Activated CD8-positive, alpha-beta T cell treated with anti-CD3 and anti-CD28 coated beads, Interleukin-2, amount 10 ng/mL, durations not matched to agents 7 days and 5 days (primary cell): ENCODE measurements around the gene PCDHA7. TPM values are rescaled to one million over a fixed set of nuclear protein-coding genes. Genes with fewer than 3 reads are reported as not detected.
"Not testable (repeated sequence)": the region's sequence is repeated elsewhere in the genome, so short reads cannot be mapped to it uniquely, and the experiment has no call there.

Experiments
- ATAC-seq: fragments of 150-1000 bp; cut with Tn5 transposase; one replicate; pipeline ENCODE4 v1.10.0; 2021; ENCODE audit warnings: moderate library complexity
- CTCF ChIA-PET: fragments of 350-600 bp; sonication (Branson Sonifier 250); formaldehyde crosslinking; loops from one replicate; lab custom pipeline; 2021; ENCODE audit warnings: antibody characterized with exemption; lab: Charles Lee
- POLR2A ChIA-PET: fragments of 350-600 bp; sonication (Branson Sonifier 250); formaldehyde crosslinking; loops from one replicate; lab custom pipeline; 2021; ENCODE audit warnings: antibody characterized with exemption; lab: Charles Lee
- DNase-seq: peaks from one replicate; pipeline ENCODE4 v3.0.0-alpha.2; 2020
- H3K27ac Mint-ChIP-seq: one replicate; pipeline ENCODE4 v1.8.0; 2021; ENCODE audit warnings: mild to moderate bottlenecking, mixed read lengths
- H3K27me3 Mint-ChIP-seq: one replicate; pipeline ENCODE4 v1.8.0; 2021; ENCODE audit warnings: low read depth, mixed read lengths
- H3K36me3 Mint-ChIP-seq: one replicate; pipeline ENCODE4 v1.8.0; 2021; ENCODE audit warnings: low read depth, mixed read lengths
- H3K4me1 Mint-ChIP-seq: one replicate; pipeline ENCODE4 v1.8.0; 2021; ENCODE audit warnings: low read depth, mixed read lengths
- H3K4me3 Mint-ChIP-seq: one replicate; pipeline ENCODE4 v1.8.0; 2021; ENCODE audit warnings: mild to moderate bottlenecking, mixed read lengths
- H3K9me3 Mint-ChIP-seq: one replicate; pipeline ENCODE4 v1.8.0; 2022; ENCODE audit warnings: mixed read lengths; ENCODE audit not compliant: insufficient read depth
- total RNA-seq, 2 experiments: library from RNA; stranded (reverse); gene quantifications; one replicate each; pipeline ENCODE4 v1.2.3, GENCODE V29; 2021

PCDHA7 gene
- total RNA-seq, 2 experiments from 2014 or later, result not detected

DNA sequence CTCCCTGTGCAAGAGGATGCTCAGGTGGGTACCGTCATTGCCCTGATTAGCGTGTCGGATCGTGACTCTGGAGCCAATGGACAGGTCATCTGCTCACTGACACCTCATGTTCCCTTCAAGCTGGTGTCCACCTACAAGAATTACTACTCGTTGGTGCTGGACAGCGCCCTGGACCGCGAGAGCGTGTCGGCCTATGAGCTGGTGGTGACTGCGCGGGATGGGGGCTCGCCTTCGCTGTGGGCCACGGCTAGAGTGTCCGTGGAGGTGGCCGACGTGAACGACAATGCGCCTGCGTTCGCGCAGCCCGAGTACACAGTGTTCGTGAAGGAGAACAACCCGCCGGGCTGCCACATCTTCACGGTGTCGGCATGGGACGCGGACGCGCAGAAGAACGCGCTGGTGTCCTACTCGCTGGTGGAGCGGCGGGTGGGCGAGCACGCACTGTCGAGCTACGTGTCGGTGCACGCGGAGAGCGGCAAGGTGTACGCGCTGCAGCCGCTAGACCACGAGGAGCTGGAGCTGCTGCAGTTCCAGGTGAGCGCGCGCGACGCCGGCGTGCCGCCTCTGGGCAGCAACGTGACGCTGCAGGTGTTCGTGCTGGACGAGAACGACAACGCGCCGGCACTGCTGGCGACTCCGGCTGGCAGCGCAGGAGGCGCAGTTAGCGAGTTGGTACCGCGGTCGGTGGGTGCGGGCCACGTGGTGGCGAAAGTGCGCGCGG is 42.6 kb downstream of the PCDHA7 start:
- ATAC-seq, H3K4me3 Mint-ChIP-seq, H3K4me1 Mint-ChIP-seq, CTCF ChIA-PET, DNase-seq, POLR2A ChIA-PET, H3K27me3 Mint-ChIP-seq, H3K27ac Mint-ChIP-seq, H3K36me3 Mint-ChIP-seq: not testable (repeated sequence)
- peaks cover 15% of the 10 kb centered on the region for H3K9me3 Mint-ChIP-seq

DNA sequence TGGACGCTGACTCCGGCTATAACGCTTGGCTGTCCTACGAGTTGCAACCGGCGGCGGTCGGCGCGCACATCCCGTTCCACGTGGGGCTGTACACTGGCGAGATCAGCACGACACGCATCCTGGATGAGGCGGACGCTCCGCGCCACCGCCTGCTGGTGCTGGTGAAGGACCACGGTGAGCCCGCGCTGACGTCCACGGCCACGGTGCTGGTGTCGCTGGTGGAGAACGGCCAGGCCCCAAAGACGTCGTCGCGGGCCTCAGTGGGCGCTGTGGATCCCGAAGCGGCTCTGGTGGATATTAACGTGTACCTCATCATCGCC is 43.2 kb downstream of the PCDHA7 start:
- Mint-ChIP-seq H3K27me3 (peaks cover 3% of the 10 kb centered on the region), H3K36me3 (no peaks in the 10 kb centered on the region), H3K27ac (no peak overlapping the region), H3K4me1 (no peaks in the 10 kb centered on the region), H3K9me3 (peaks cover 13% of the 10 kb centered on the region), H3K4me3 (peak overlapping the region; percentile 8)
- CTCF ChIA-PET, result no interaction called here
- no peak for DNase-seq
- no peak for ATAC-seq
- POLR2A ChIA-PET, result no interaction called here

DNA sequence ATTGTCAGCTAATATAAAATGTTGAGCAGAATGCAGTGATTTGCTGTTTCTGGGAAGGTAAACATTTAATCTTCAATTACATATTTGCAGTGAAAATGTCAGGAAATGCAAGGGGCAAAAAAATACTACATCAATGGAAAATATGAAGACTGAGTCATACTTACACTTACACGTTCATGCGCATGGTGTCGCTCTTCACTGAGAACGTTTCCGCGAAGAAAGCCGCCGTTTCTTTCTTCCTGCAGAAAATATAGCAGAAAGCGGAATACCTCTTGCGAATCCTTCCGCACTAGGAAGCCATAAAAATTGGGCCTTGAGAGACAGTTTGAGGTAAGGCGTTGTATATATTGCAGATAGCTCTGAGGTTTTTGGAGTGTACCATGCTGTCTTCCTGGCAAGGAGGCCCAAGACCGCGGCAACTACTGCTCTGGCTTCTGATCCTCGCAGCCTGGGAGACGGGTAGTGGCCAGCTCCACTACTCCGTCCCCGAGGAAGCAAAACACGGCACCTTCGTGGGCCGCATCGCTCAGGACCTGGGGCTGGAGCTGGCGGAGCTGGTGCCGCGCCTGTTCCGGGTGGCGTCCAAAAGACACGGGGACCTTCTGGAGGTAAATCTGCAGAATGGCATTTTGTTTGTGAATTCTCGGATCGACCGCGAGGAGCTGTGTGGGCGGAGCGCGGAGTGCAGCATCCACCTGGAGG is 48.0 kb downstream of the PCDHA7 start, which contains the start of gene PCDHA13:
TSS of gene PCDHA13 (plus strand) at position 236 of the 702 bp plus-strand sequence. CDS start at position 381, 145 bp downstream.
- Mint-ChIP-seq H3K4me3 (no peak within 1 kb of the TSS), H3K4me1 (no peaks in the 10 kb centered on the region), H3K9me3 (peaks cover 9% of the 10 kb centered on the region), H3K27me3 (peaks cover 3% of the 10 kb centered on the region), H3K36me3 (no peaks in the 10 kb centered on the region), H3K27ac (no peak within 1 kb of the TSS)
- CTCF ChIA-PET, result no interaction called here
- POLR2A ChIA-PET, result no interaction called here
- DNase-seq (no peak), ATAC-seq (no peak)

DNA sequence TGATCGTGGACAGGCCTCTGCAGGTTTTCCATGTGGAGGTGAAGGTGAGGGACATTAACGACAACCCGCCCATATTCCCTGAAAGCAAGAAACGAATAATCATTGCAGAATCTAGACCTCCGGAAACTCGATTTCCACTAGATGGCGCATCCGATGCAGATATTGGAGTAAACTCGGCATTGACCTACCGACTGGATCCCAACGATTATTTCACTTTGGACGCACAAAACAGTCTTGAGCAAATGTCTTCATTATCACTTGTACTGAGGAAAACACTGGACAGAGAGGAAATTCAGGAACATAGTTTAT is 48.5 kb downstream of the PCDHA7 start:
- H3K4me3 Mint-ChIP-seq, result no peak overlapping the region
- peaks cover 3% of the 10 kb centered on the region for H3K27me3 Mint-ChIP-seq
- H3K27ac Mint-ChIP-seq, result no peak overlapping the region
- ATAC-seq (no peak), DNase-seq (no peak)
- H3K4me1 Mint-ChIP-seq, result no peaks in the 10 kb centered on the region
- peaks cover 9% of the 10 kb centered on the region for H3K9me3 Mint-ChIP-seq
- H3K36me3 Mint-ChIP-seq, result no peaks in the 10 kb centered on the region
- ChIA-PET CTCF (no interaction called here), POLR2A (no interaction called here)

DNA sequence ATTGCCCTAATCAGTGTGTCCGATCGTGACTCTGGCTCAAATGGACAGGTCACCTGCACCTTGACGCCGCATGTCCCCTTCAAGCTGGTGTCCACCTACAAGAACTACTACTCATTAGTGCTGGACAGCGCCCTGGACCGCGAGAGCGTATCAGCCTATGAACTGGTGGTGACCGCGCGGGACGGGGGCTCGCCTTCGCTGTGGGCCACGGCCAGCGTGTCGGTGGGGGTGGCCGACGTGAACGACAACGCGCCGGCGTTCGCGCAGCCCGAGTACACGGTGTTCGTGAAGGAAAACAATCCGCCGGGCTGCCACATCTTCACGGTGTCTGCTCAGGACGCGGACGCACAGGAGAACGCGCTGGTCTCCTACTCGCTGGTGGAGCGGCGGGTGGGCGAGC is 49.3 kb downstream of the PCDHA7 start:
- H3K36me3 Mint-ChIP-seq, result no peaks in the 10 kb centered on the region
- ChIA-PET CTCF (no interaction called here), POLR2A (no interaction called here)
- H3K9me3 Mint-ChIP-seq, result peaks cover 9% of the 10 kb centered on the region
- H3K27ac Mint-ChIP-seq, result no peak overlapping the region
- no peak for DNase-seq
- peaks cover 3% of the 10 kb centered on the region for H3K27me3 Mint-ChIP-seq
- no peak overlapping the region for H3K4me3 Mint-ChIP-seq
- H3K4me1 Mint-ChIP-seq, result no peaks in the 10 kb centered on the region
- ATAC-seq, result no peak

DNA sequence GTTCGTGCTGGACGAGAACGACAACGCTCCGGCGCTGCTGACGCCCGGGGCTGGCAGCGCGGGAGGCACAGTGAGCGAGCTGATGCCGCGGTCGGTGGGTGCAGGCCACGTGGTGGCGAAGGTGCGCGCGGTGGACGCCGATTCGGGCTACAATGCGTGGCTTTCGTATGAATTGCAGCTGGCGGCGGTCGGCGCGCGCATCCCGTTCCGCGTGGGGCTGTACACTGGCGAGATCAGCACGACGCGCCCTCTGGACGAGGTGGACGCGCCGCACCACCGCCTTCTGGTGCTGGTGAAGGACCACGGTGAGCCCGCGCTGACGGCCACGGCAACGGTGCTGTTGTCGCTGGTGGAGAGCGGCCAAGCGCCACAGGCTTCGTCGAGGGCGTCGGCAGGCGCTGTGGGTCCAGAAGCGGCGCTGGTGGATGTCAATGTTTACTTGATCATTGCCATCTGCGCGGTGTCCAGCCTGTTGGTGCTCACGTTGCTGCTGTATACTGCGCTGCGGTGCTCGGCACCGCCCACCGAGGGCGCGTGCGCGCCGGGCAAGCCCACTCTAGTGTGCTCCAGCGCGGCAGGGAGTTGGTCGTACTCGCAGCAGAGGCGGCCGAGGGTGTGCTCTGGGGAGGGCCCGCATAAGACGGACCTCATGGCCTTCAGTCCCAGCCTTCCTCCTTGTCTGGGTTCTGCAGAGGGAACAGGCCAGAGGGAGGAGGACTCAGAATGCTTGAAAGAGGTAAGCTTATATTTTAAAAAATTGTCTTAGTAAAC is 50.0 kb downstream of the PCDHA7 start:
- Mint-ChIP-seq H3K4me1 (no peaks in the 10 kb centered on the region), H3K27me3 (peaks cover 3% of the 10 kb centered on the region), H3K9me3 (peaks cover 6% of the 10 kb centered on the region), H3K36me3 (no peaks in the 10 kb centered on the region), H3K4me3 (no peak overlapping the region), H3K27ac (no peak overlapping the region)
- ChIA-PET CTCF (no interaction called here), POLR2A (no interaction called here)
- ATAC-seq (no peak), DNase-seq (no peak)

Other genes starting within 250 kb of the PCDHA7 start
- gene CD14, start 201.1 kb upstream of the PCDHA7 start, total RNA-seq, result under 1 TPM; 0.42 to 0.45 TPM
- gene TMCO6, start 194.8 kb upstream of the PCDHA7 start, total RNA-seq, result 10 to 100 TPM; 30.5 to 36.5 TPM
- gene NDUFA2, start 186.6 kb upstream of the PCDHA7 start, total RNA-seq, result 10 to 100 TPM; 81.6 to 84.0 TPM
- gene IK, start 186.4 kb upstream of the PCDHA7 start, total RNA-seq, result 100 to 1,000 TPM in 1 of 2 experiments, 10 to 100 TPM in 1; 92.1 to 104 TPM
- gene WDR55, start 169.4 kb upstream of the PCDHA7 start, total RNA-seq, result 10 to 100 TPM; 40.1 to 41.1 TPM
- gene DND1, start 160.7 kb upstream of the PCDHA7 start, total RNA-seq, result 1 to 10 TPM; 3.1 to 4.1 TPM
- 10 to 100 TPM; 81.6 to 87.6 TPM for gene HARS1, start 142.9 kb upstream of the PCDHA7 start, total RNA-seq
- gene HARS2, start 142.8 kb upstream of the PCDHA7 start, total RNA-seq, result 10 to 100 TPM; 27.3 to 29.0 TPM
- 10 to 100 TPM; 43.3 to 47.4 TPM for gene ZMAT2, start 133.8 kb upstream of the PCDHA7 start, total RNA-seq
- not detected for gene PCDHA1, start 48.1 kb upstream of the PCDHA7 start, total RNA-seq
- not detected for gene PCDHA2, start 39.4 kb upstream of the PCDHA7 start, total RNA-seq
- gene PCDHA3, start 33.2 kb upstream of the PCDHA7 start, total RNA-seq, result not detected
- not detected for gene PCDHA4, start 27.2 kb upstream of the PCDHA7 start, total RNA-seq
- gene PCDHA5, start 12.7 kb upstream of the PCDHA7 start, total RNA-seq, result not detected
- not detected for gene PCDHA6, start 6.3 kb upstream of the PCDHA7 start, total RNA-seq
- not detected for gene PCDHA8, start 6.9 kb downstream of the PCDHA7 start, total RNA-seq
- gene PCDHA9, start 14.1 kb downstream of the PCDHA7 start, total RNA-seq, result not detected
- gene PCDHA10, start 21.6 kb downstream of the PCDHA7 start, total RNA-seq, result not detected
- gene PCDHA11, start 34.7 kb downstream of the PCDHA7 start, total RNA-seq, result not detected
- gene PCDHA12, start 41.0 kb downstream of the PCDHA7 start, total RNA-seq, result not detected
- gene PCDHA13, start 47.9 kb downstream of the PCDHA7 start, total RNA-seq, result not detected
- not detected for gene PCDHAC1, start 92.0 kb downstream of the PCDHA7 start, total RNA-seq
- gene PCDHAC2, start 132.2 kb downstream of the PCDHA7 start, total RNA-seq, result not detected
- gene PCDHB1, start 217.1 kb downstream of the PCDHA7 start, total RNA-seq, result not detected